NCI-H446 treated with DMSO at 0.1 percent for 48 hours (cell line): Measurements from ENCODE around the gene U2SURP.

Experiments
- DNase-seq: peaks from one replicate; lab custom pipeline; 2025; lab: John Stamatoyannopoulos, UW

Gene U2SURP

GRCh38 chr3:143101792-143102381 is 100.5 kb downstream of the U2SURP start:
- DNase-seq, result no peak

- DNase-seq, result no peak
Measured at GRCh38 chr3:143103652-143104051, 102.3 kb downstream of the U2SURP start.

- no peak for DNase-seq
Measured at GRCh38 chr3:143105170-143105569, 103.8 kb downstream of the U2SURP start.

GRCh38 chr3:143109861-143110260 is 108.5 kb downstream of the U2SURP start:
- DNase-seq, result no peak
